ENCODE measurements around the gene RTKN2.

DNA sequence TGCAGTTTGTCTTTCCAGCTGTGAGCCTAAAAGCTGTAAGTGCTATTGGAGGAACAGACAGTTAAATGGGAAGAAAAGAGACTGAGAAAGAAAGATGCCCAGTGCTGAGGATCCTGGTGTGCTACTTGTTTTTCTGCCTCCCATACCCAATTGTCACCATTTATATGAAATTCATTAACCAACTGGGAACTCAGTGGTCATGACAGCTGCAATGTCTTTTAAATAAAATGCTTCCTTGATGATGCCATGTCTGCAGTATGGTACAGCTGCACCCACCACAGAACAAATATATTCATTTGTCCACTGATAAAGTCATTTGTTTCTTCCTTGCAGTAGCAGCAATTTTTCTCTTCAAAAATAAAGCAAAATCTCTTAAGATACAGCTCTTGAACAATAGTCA, 15.6 kb upstream of the RTKN2 start:
- TF ChIP-seq, protein P1, sequence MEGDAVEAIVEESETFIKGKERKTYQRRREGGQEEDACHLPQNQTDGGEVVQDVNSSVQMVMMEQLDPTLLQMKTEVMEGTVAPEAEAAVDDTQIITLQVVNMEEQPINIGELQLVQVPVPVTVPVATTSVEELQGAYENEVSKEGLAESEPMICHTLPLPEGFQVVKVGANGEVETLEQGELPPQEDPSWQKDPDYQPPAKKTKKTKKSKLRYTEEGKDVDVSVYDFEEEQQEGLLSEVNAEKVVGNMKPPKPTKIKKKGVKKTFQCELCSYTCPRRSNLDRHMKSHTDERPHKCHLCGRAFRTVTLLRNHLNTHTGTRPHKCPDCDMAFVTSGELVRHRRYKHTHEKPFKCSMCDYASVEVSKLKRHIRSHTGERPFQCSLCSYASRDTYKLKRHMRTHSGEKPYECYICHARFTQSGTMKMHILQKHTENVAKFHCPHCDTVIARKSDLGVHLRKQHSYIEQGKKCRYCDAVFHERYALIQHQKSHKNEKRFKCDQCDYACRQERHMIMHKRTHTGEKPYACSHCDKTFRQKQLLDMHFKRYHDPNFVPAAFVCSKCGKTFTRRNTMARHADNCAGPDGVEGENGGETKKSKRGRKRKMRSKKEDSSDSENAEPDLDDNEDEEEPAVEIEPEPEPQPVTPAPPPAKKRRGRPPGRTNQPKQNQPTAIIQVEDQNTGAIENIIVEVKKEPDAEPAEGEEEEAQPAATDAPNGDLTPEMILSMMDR (IDR thresholded peaks at IDR 0.05; ENCODE audit: poor library complexity, severe bottlenecking), result no peak
- no peak for TF ChIP-seq MXI1 (conservative IDR thresholded peaks at IDR 0.05; ENCODE audit: poor library complexity, severe bottlenecking)
- no peak for TF ChIP-seq POLR2AphosphoS5 (IDR thresholded peaks at IDR 0.05)
- no peak for TF ChIP-seq EP300 (conservative IDR thresholded peaks at IDR 0.05; ENCODE audit: poor library complexity, severe bottlenecking)
- TF ChIP-seq, protein P2, sequence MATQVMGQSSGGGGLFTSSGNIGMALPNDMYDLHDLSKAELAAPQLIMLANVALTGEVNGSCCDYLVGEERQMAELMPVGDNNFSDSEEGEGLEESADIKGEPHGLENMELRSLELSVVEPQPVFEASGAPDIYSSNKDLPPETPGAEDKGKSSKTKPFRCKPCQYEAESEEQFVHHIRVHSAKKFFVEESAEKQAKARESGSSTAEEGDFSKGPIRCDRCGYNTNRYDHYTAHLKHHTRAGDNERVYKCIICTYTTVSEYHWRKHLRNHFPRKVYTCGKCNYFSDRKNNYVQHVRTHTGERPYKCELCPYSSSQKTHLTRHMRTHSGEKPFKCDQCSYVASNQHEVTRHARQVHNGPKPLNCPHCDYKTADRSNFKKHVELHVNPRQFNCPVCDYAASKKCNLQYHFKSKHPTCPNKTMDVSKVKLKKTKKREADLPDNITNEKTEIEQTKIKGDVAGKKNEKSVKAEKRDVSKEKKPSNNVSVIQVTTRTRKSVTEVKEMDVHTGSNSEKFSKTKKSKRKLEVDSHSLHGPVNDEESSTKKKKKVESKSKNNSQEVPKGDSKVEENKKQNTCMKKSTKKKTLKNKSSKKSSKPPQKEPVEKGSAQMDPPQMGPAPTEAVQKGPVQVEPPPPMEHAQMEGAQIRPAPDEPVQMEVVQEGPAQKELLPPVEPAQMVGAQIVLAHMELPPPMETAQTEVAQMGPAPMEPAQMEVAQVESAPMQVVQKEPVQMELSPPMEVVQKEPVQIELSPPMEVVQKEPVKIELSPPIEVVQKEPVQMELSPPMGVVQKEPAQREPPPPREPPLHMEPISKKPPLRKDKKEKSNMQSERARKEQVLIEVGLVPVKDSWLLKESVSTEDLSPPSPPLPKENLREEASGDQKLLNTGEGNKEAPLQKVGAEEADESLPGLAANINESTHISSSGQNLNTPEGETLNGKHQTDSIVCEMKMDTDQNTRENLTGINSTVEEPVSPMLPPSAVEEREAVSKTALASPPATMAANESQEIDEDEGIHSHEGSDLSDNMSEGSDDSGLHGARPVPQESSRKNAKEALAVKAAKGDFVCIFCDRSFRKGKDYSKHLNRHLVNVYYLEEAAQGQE (IDR thresholded peaks at IDR 0.05; ENCODE audit: borderline replicate concordance), result no peak
- no peak for TF ChIP-seq EZH2 (IDR thresholded peaks at IDR 0.05; ENCODE audit: borderline replicate concordance, insufficient read depth, low read length, poor library complexity, severe bottlenecking)

Data from neural cell (in vitro differentiated cells).